ENCODE data around the gene CEBPZ. TPM values are rescaled to one million over a fixed set of nuclear protein-coding genes. Genes with fewer than 3 reads are reported as not detected.
A peak's percentile ranks its signal among the peaks of the same experiment; 100 is the strongest.

CEBPZ gene
- total RNA-seq, 1 experiment from 2014 or later, result 89.8 TPM

DNA sequence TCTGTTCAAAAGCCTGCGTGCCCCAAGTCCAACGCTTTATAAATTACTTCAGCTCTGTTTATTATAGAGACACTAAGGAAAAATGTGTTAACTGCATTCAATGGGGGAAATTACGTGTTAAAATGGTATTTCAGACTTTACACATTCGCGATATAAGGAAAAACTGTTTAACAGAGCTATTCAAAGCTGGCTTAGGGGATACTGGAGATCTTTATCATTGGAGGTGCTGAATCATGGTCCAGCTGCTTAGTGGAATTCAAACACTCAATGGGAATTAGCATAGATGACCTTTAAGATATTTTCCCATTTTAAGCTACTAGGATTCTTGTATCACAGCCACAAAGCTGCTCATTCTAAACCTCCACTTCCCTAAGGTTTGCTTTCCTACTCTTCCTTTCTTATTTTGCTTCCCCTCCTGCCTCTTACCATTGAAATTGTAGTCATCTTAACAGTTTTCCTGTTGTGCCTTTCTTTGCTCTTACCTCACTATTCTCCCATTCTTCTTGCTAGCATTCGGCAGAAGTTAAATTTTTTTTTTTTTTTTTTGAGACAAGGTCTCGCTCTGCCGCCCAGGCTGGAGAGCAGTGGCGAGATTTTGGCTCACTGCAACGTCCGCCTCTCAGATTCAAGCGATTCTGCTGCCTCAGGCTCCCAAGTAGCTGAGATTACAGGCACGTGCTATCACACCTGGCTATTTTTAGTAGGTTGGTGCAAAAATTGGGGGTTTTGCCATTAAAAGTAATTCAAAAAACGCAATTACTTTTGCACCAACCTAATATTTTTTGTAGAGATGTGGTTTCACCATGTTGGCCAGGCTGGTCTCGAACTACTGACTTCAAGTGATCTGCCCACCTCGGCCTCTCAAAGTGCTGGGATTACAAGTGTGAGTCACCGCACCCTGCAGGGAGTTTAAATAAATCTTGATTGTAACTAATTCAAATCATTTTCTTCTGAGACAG, 49.4 kb downstream of the CEBPZ start:
- DNase-seq (ENCODE audit: low spot score), result peak; percentile 71

- DNase-seq (ENCODE audit: low spot score), result no peak
These were observed 50.8 kb downstream of the CEBPZ start for GRCh38 chr2:37180640-37181039.

- DNase-seq (ENCODE audit: low spot score), result no peak
These were observed 51.3 kb downstream of the CEBPZ start for GRCh38 chr2:37180006-37180639.

GRCh38 chr2:37173741-37174140, 57.7 kb downstream of the CEBPZ start:
- no peak for DNase-seq (ENCODE audit: low spot score)

GRCh38 chr2:37171624-37171950, 59.8 kb downstream of the CEBPZ start:
- no peak for DNase-seq (ENCODE audit: low spot score)

GRCh38 chr2:37168217-37168981, 63.0 kb downstream of the CEBPZ start:
- DNase-seq (ENCODE audit: low spot score), result peak; percentile 52

GRCh38 chr2:37167636-37168180, 63.7 kb downstream of the CEBPZ start:
- no peak for DNase-seq (ENCODE audit: low spot score)

- no peak for DNase-seq (ENCODE audit: low spot score)
These were observed 66.6 kb downstream of the CEBPZ start for GRCh38 chr2:37164757-37165156.

DNA sequence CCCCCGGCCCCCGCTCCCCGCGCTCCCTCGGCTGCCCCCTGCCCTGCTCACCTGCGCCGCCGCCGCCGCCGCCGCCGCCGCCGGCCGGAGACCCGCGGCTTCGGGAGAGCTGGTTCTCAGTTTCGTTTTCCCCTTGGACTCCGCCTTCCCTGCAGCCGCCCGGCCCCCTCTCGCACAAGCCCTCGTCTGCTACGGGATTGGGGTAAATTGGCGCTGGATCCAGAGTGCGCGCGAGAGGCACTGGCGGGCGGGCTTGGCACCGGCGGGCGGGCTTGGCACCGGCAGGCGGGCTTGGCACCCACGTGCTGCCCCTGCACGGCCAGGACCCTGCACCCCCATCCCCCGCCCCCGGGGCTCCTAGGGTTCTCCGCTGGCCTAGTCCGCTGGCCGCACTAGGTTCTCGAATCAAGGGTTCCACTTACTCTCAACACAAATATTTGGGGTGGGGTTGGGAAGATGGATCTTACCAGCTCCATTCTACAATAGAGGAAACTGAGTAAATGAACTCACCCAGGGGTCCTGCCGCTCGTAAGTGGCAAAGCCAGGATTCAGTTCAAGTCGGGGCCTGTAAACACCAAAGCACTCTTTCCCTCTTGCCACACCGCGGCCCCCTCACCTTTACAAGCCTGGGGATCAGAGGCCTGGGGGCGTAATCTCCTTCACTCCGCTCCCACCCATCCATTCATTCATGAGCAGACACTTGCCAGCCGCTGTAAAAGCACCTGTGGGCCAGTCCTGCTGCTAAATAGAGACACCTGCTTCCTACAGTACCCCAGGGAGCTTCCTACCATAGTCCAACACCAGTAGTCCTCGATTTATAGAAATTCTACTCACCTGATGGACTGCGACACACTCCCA, 74.3 kb downstream of the CEBPZ start, which contains the start of gene EIF2AK2:
Gene EIF2AK2 (minus strand): TSS at position 124 of the 858 bp plus-strand sequence. CDS start 9,174 bp downstream, outside the sequence.
- DNase-seq (ENCODE audit: low spot score), result peak; percentile 84

GRCh38 chr2:37156071-37156856, 75.1 kb downstream of the CEBPZ start:
- peak; percentile 52 for DNase-seq (ENCODE audit: low spot score)

DNA sequence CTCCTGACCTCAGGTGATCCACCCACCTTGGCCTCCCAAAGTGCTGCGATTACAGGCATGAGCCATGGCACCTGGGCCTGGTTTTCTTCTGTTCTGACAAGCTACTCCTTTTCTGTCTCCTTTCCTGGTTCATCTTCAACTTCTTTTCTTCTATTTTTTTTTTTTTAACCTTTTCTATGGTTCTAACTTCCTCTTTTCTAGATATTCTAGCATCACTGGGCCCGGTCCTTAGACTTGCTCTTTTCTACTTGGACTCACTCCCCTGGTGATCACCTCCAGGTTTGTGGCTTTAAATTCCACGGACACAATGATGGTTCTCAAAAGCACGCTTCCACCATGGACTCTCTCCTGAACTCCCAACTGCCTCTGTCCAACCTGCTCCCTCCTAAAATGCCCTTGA, 76.6 kb downstream of the CEBPZ start:
- DNase-seq (ENCODE audit: low spot score), result no peak

DNA sequence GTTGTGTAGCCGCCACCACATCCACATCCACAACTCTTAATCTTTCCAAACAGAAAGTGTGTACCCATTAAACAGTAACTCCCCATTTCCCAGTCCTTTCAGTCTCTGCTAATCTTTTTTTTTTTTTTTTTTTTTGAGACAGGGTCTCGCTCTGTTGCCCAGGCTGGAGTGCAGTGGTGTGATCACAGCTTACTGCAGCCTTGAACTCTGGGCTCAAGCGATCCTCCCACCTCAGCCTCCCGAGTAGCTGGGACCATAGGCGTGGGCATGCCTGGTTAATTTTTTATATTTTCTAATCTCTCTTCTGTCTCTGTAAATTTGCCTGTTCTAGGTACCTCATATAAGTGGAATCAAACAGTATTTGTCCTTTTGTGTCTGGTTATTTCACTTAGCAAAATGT, 78.2 kb downstream of the CEBPZ start:
- no peak for DNase-seq (ENCODE audit: low spot score)

Other genes starting within 250 kb of the CEBPZ start
- gene HEATR5B, start 147.2 kb downstream of the CEBPZ start, total RNA-seq (2014; rRNA removed; shearing (Covaris generic)), result 14.4 and 31.5 TPM in 2 replicates
- gene GPATCH11, start 147.1 kb downstream of the CEBPZ start, total RNA-seq (2014; rRNA removed; shearing (Covaris generic)), result 13.3 and 15.4 TPM in 2 replicates
- gene EIF2AK2, start 74.6 kb downstream of the CEBPZ start, total RNA-seq (2014; rRNA removed; shearing (Covaris generic)), result 33.7 and 43.1 TPM in 2 replicates
- gene SULT6B1, start 42.9 kb downstream of the CEBPZ start, total RNA-seq (2014; rRNA removed; shearing (Covaris generic)), result not detected in 2 replicates
- gene CEBPZOS, start 35.1 kb downstream of the CEBPZ start, total RNA-seq (2014; rRNA removed; shearing (Covaris generic)), result 29.5 and 45.3 TPM in 2 replicates
- 12.0 and 18.1 TPM in 2 replicates for gene NDUFAF7, start 62 bp upstream of the CEBPZ start, total RNA-seq (2014; rRNA removed; shearing (Covaris generic))
- 59.8 and 63.5 TPM in 2 replicates for gene PRKD3, start 93.2 kb upstream of the CEBPZ start, total RNA-seq (2014; rRNA removed; shearing (Covaris generic))
- gene QPCT, start 113.0 kb upstream of the CEBPZ start, total RNA-seq (2014; rRNA removed; shearing (Covaris generic)), result 18.4 and 21.6 TPM in 2 replicates

Measured in A172 (cell line).